K562 (cell line): ENCODE measurements around the gene ERC2. TPM values are rescaled to one million over a fixed set of nuclear protein-coding genes. Genes with fewer than 3 reads are reported as not detected.

Experiments
- ATAC-seq: fragments of 200-7000 bp; cut with Tn5 transposase; 3 replicates; pipeline ENCODE4 v1.9.1; 2020; ENCODE audit warnings: moderate library complexity
- BruUV-seq: library from RNA; stranded (reverse); fragments of 400-500 nt; replicated peaks from 2 replicates; lab custom pipeline; 2021; lab: Mats Ljungman, UMichigan
- CTCF ChIA-PET: fragments of 300-600 bp; formaldehyde crosslinking; extraction: SDS; loops from one replicate; lab custom pipeline; 2021; ENCODE audit warnings: low intra/inter-chr PET ratio; lab: Yijun Ruan, JAX
- POLR2A ChIA-PET: fragments of 300-600, 350-650 bp; sonication (Branson Sonifier 250); formaldehyde crosslinking; extraction: SDS; loops from one replicate; lab custom pipeline; 2021; ENCODE audit warnings: antibody characterized with exemption, inconsistent platforms; lab: Yijun Ruan, JAX
- DNase-seq, 4 experiments: peaks; one replicate each; pipeline versions ENCODE4 v3.0.0 to v3.0.0-alpha.2; 2011 to 2018; ENCODE audit warnings: low spot score in 3 of 4, mixed read lengths in 3 of 4; ENCODE audit errors: extremely low read depth in 1 of 4
- FAIRE-seq: peaks from 2 replicates; lab custom pipeline; 2011; peaks lifted over from hg19 to GRCh38; lab: Jason Lieb, UNC
- H2AFZ ChIP-seq: 2 replicates; pipeline ENCODE4 v1.6.0; 2011; ENCODE audit warnings: low read depth, low read length, control low read depth, inconsistent platforms
- H3K27ac ChIP-seq: fragments of 200-600 bp; 3 replicates; pipeline ENCODE4 v1.8.0; 2011; ENCODE audit warnings: low read depth, mild to moderate bottlenecking, control low read depth, inconsistent platforms, low read length, moderate library complexity, mixed read lengths; ENCODE audit errors: extremely low read depth
- H3K27me3 ChIP-seq, 2 experiments: fragments of 300-600 bp in 1 of 2; 2 replicates in 1 of 2; 3 replicates in 1 of 2; pipeline versions ENCODE4 v1.6.0 to v1.8.0; 2011; ENCODE audit warnings: inconsistent platforms in 2 of 2, low read length in 2 of 2, mild to moderate bottlenecking in 1 of 2, mixed read lengths in 1 of 2, moderate library complexity in 1 of 2; ENCODE audit not compliant: control insufficient read depth in 2 of 2, insufficient read depth in 2 of 2
- H3K36me3 ChIP-seq: fragments of 300-600 bp; 3 replicates; pipeline ENCODE4 v1.8.0; 2011; ENCODE audit warnings: mild to moderate bottlenecking, low read length, inconsistent platforms; ENCODE audit not compliant: control insufficient read depth, insufficient read depth
- H3K4me1 ChIP-seq, 2 experiments: fragments of 200-600 bp in 1 of 2; replicated peaks in 1 of 2; 2 replicates in 1 of 2; 3 replicates in 1 of 2; pipeline versions ENCODE4 v1.5.1 to v1.8.0; 2011; ENCODE audit warnings: inconsistent platforms in 2 of 2, low read length in 2 of 2, mild to moderate bottlenecking in 1 of 2, mixed read lengths in 1 of 2, moderate library complexity in 1 of 2; ENCODE audit not compliant: control insufficient read depth in 2 of 2, insufficient read depth in 2 of 2
- H3K4me2 ChIP-seq: 2 replicates; pipeline ENCODE4 v1.6.1; 2011; ENCODE audit warnings: low read length, control low read depth, inconsistent platforms, mixed read lengths; ENCODE audit not compliant: insufficient read depth
- H3K4me3 ChIP-seq: fragments of 200-600 bp; sonication (generic), shearing (Covaris generic); 2 replicates; pipeline ENCODE4 v1.5.1; 2016; ENCODE audit warnings: control low read depth, inconsistent platforms
- H3K79me2 ChIP-seq: fragments of 200-600 bp; 3 replicates; pipeline ENCODE4 v1.8.0; 2011; ENCODE audit warnings: low read length, inconsistent platforms; ENCODE audit not compliant: control insufficient read depth, insufficient read depth
- H3K9ac ChIP-seq, 2 experiments: 2 replicates each; pipeline versions ENCODE4 v1.6.0 to v1.6.1; 2011; ENCODE audit warnings: low read depth in 2 of 2, low read length in 2 of 2, control low read depth in 1 of 2, inconsistent platforms in 1 of 2, mild to moderate bottlenecking in 1 of 2, mixed read lengths in 1 of 2; ENCODE audit not compliant: insufficient read depth in 1 of 2
- H3K9me1 ChIP-seq: one replicate; pipeline ENCODE4 v1.6.0; 2011; ENCODE audit warnings: inconsistent platforms, mild to moderate bottlenecking, low read length, moderate library complexity; ENCODE audit not compliant: control insufficient read depth, insufficient read depth
- H3K9me3 ChIP-seq: replicated peaks from 2 replicates; pipeline ENCODE4 v1.5.1; 2011; ENCODE audit warnings: low read depth, low read length, inconsistent platforms; ENCODE audit not compliant: control insufficient read depth, insufficient read depth
- H4K20me1 ChIP-seq: replicated peaks from 2 replicates; pipeline ENCODE4 v1.6.1; 2011; ENCODE audit warnings: low read length, inconsistent platforms, mixed read lengths; ENCODE audit not compliant: control insufficient read depth, insufficient read depth
- ATF6 ChIP-seq: sonication (generic); formaldehyde crosslinking; IDR thresholded peaks from 2 replicates; pipeline ENCODE4 v1.4.0; 2020; ENCODE audit warnings: mild to moderate bottlenecking, missing genetic modification reagents
- EWSR1 ChIP-seq: fragments of 450-650 bp; IDR thresholded peaks from 2 replicates; pipeline ENCODE4 v1.6.1; 2018; ENCODE audit warnings: borderline replicate concordance, mild to moderate bottlenecking, low read depth, moderate library complexity; ENCODE audit not compliant: partially characterized antibody
- GATA2 ChIP-seq: sonication (generic); formaldehyde crosslinking; IDR thresholded peaks from 2 replicates; pipeline ENCODE4 v1.4.0; 2020; ENCODE audit warnings: mild to moderate bottlenecking, missing genetic modification reagents
- GTF2A2 ChIP-seq: IDR thresholded peaks from 2 replicates; pipeline ENCODE4 v1.6.1; 2016; ENCODE audit warnings: mild to moderate bottlenecking, missing genetic modification characterization, missing compliant biosample characterization
- MTA3 ChIP-seq: fragments of 450-650 bp; formaldehyde crosslinking; IDR thresholded peaks from 2 replicates; pipeline ENCODE4 v1.6.1; 2017; ENCODE audit warnings: mild to moderate bottlenecking, borderline replicate concordance
- NCOA2 ChIP-seq, 2 experiments: fragments of 450-650 bp; IDR thresholded peaks; 2 replicates each; pipeline ENCODE4 v1.6.1; 2018; ENCODE audit warnings: mild to moderate bottlenecking in 2 of 2, moderate library complexity in 1 of 2; ENCODE audit not compliant: partially characterized antibody in 2 of 2
- NFIC ChIP-seq: fragments of 450-650 bp; IDR thresholded peaks from 2 replicates; pipeline ENCODE4 v1.6.1; 2017; ENCODE audit warnings: mild to moderate bottlenecking, inconsistent platforms
- PTBP1 ChIP-seq: fragments of 200-400 bp; formaldehyde crosslinking; IDR thresholded peaks from 2 replicates; pipeline ENCODE4 v1.6.1; 2017; ENCODE audit warnings: low read depth, low read length
- RAD21 ChIP-seq, 2 experiments: fragments of 250-450 bp in 1 of 2; fragments of 450-650 bp in 1 of 2; sonication (Bioruptor Pico) in 1 of 2; formaldehyde crosslinking in 1 of 2; IDR thresholded peaks in 1 of 2; conservative IDR thresholded peaks in 1 of 2; 2 replicates each; pipeline versions ENCODE4 v1.4.0 to v1.8.0; 2020 to 2022; ENCODE audit warnings: mild to moderate bottlenecking in 2 of 2, moderate library complexity in 1 of 2
- STAT5A ChIP-seq: IDR thresholded peaks from 2 replicates; pipeline ENCODE4 v1.6.1; 2012; ENCODE audit warnings: low read length, inconsistent platforms, borderline replicate concordance
- TEAD4 ChIP-seq, 2 experiments: sonication (generic) in 1 of 2; formaldehyde crosslinking in 1 of 2; IDR thresholded peaks; 2 replicates each; pipeline versions ENCODE4 v1.6.1 to v1.8.0; 2012 to 2022; ENCODE audit warnings: borderline replicate concordance in 1 of 2, inconsistent platforms in 1 of 2, low read length in 1 of 2, mild to moderate bottlenecking in 1 of 2, missing genetic modification reagents in 1 of 2
- ZNF41 ChIP-seq: fragments of 250-450 bp; sonication (Bioruptor Pico); conservative IDR thresholded peaks from 2 replicates; pipeline ENCODE4 v1.4.0; 2020; ENCODE audit warnings: mild to moderate bottlenecking
- ZNF79 ChIP-seq: fragments of 250-450 bp; sonication (Bioruptor Pico); IDR thresholded peaks from 2 replicates; pipeline ENCODE4 v1.4.0; 2020; ENCODE audit warnings: low read depth, mild to moderate bottlenecking, moderate library complexity
- WGBS: fragments of 100-300 bp; shearing (Covaris generic); methylation state at CpG from one replicate; pipeline ENCODE4 v1.1.6; 2016; ENCODE audit warnings: low coverage, mixed read lengths; ENCODE audit not compliant: insufficient coverage; ENCODE audit errors: missing lambda C conversion rate; 5-methylcytosine and 5-hydroxymethylcytosine counted together
- in situ Hi-C: fragments of 300-500 bp; cut with MboI; formaldehyde crosslinking; loops from 4 replicates; pipeline ENCODE4 v1.15.0; 2018; ENCODE audit warnings: inconsistent platforms, mixed read lengths
- intact Hi-C: fragments of 100-400 bp; cut with micrococcal nuclease; formaldehyde crosslinking; loops from 2 replicates; pipeline ENCODE4 v1.14.2; 2022
- polyA plus RNA-seq, 8 experiments: library from polyadenylated mRNA; depleted of rRNA in 4 of 8; stranded (reverse) in 5 of 8; unstranded in 3 of 8; fragments of >200 nt; fragmentation: Nextera tagmentation in 2 of 8; fragmentation: Illumina TruSeq in 1 of 8; extraction: Ambion mirVana in 2 of 8; extraction: Trizol in 1 of 8; gene quantifications; 2 replicates each; pipeline versions ENCODE4 v1.2.1 to v1.2.3, GENCODE V29; 2011 to 2014; ENCODE audit warnings: inconsistent platforms in 1 of 8, missing spikeins in 1 of 8
- total RNA-seq, 7 experiments: library from RNA; depleted of rRNA in 6 of 7; stranded (reverse); fragments of >200 nt in 6 of 7; fragmentation: Illumina TruSeq in 2 of 7; extraction: Trizol in 2 of 7; gene quantifications; 2 replicates each; pipeline versions ENCODE4 v1.2.1 to v1.2.3, GENCODE V29; 2011 to 2021; ENCODE audit warnings: low replicate concordance in 1 of 7

ERC2 gene
- total and polyA plus RNA-seq, 9 of the 15 experiments (the other 6 are each of a cell fraction or from before 2014, with no cell fraction given) = 0.04 to 0.18 (median 0.07) TPM; not detected in 2

DNA sequence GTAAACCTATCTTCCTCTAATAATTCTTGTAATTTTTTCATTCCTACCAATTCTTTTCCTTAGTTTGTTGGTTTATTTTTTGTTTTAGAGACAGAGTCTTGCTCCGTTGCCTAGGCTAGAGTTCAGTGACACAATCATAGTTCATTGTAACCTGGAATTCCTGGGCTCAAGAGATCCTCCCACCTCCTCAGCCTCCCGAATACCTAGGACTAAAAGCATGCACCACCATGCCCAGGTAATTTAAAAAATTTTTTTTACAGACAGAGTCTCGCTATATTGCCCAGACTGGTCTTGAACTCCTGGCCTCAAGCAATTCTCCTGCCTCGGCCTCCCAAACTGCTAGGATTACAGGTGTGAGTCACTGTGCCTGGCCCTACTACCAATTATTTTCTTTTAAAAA is 220.2 kb downstream of the ERC2 start (continued):
- TF ChIP-seq ATF6 (CRISPR knock-in tag) = no peak

GRCh38 chr3:56238299-56238698 is 230.0 kb downstream of the ERC2 start:
- no peaks in the 10 kb centered on the region for H3K9me1 ChIP-seq
- no peaks in the 10 kb centered on the region for H4K20me1 ChIP-seq
- H3K9ac ChIP-seq = no peak overlapping the region
- ChIA-PET CTCF (no interaction called here), POLR2A (no interaction called here)
- intact Hi-C loops (no loop called here), in situ Hi-C loops (no loop called here)
- no peak overlapping the region for H3K4me3 ChIP-seq
- H3K79me2 ChIP-seq = no peaks in the 10 kb centered on the region
- 0% methylated on average over 2 of the region's 2 CpGs for WGBS
- ATAC-seq (no peak), DNase-seq (no peak), FAIRE-seq (no peak)
- H3K4me2 ChIP-seq = no peak overlapping the region
- H3K36me3 ChIP-seq = no peaks in the 10 kb centered on the region
- no peaks in the 10 kb centered on the region for H3K27me3 ChIP-seq
- no peak overlapping the region for H3K27ac ChIP-seq
- no TSS peak for BruUV-seq
- no peaks in the 10 kb centered on the region for H3K9me3 ChIP-seq
- H3K4me1 ChIP-seq = no peaks in the 10 kb centered on the region
- H2AFZ ChIP-seq = no peak overlapping the region
- TF ChIP-seq NFIC (no peak), STAT5A (no peak), GATA2 (CRISPR knock-in tag) (no peak), MTA3 (no peak), PTBP1 (no peak), ZNF41 (CRISPR knock-in tag) (no peak), EWSR1 (no peak), NCOA2 (IDR thresholded peaks at IDR 0.05; ENCODE audit: partially characterized antibody in 2 of 2) (no peak), ZNF79 (CRISPR knock-in tag) (no peak), GTF2A2 (no peak), RAD21 (CRISPR knock-in tag; conservative IDR thresholded peaks at IDR 0.05 in 1 of 2, IDR thresholded peaks at IDR 0.05 in 1 of 2) (no peak), TEAD4 (IDR thresholded peaks at IDR 0.05; ENCODE audit: low read length) (no peak), TEAD4 (CRISPR knock-in tag; IDR thresholded peaks at IDR 0.05; ENCODE audit: borderline replicate concordance) (no peak)
- TF ChIP-seq, all 486 proteins: peak for 0
